Vagina (tissue), 2 donors: ENCODE measurements around the gene CCNG2. TPM values are rescaled to one million over a fixed set of nuclear protein-coding genes. Genes with fewer than 3 reads are reported as not detected.
A peak's percentile ranks its signal among the peaks of the same experiment; 100 is the strongest.

Experiments used
- DNase-seq, 2 donors: peaks; one replicate each; pipeline ENCODE4 v3.0.0-alpha.2; 2017; ENCODE audit errors: extremely low spot score in 2 of 2
- H3K27ac ChIP-seq: fragments of 200-600 bp; sonication (generic); one replicate; pipeline ENCODE4 v1.5.1; 2019
- H3K27me3 ChIP-seq: fragments of 200-600 bp; sonication (generic); one replicate; pipeline ENCODE4 v1.5.1; 2019
- H3K36me3 ChIP-seq, 2 donors: fragments of 200-600 bp; sonication (generic); one replicate each; pipeline ENCODE4 v1.5.1; 2017 to 2019
- H3K4me1 ChIP-seq: fragments of 200-600 bp; sonication (generic); one replicate; pipeline ENCODE4 v1.5.1; 2019
- H3K4me3 ChIP-seq, 2 donors: fragments of 200-600 bp; sonication (generic); 1 replicate in 1 of 2; 2 replicates in 1 of 2; pipeline ENCODE4 v1.5.1; 2016 to 2019
- H3K9me3 ChIP-seq: fragments of 200-600 bp; sonication (generic); one replicate; pipeline ENCODE4 v1.5.1; 2019
- CTCF ChIP-seq, 3 experiments: fragments of 450-650 bp in 2 of 3; fragments of 200-600 bp in 1 of 3; sonication (generic) in 1 of 3; IDR thresholded peaks; one replicate each; pipeline ENCODE4 v1.5.1; 2017 to 2019; ENCODE audit warnings: antibody characterized with exemption in 3 of 3, mild to moderate bottlenecking in 2 of 3, moderate library complexity in 2 of 3
- POLR2A ChIP-seq, 2 donors: fragments of 450-650 bp; IDR thresholded peaks; one replicate each; pipeline ENCODE4 v1.6.1; 2017; ENCODE audit warnings: antibody characterized with exemption in 2 of 2, mild to moderate bottlenecking in 2 of 2, moderate library complexity in 2 of 2
- POLR2AphosphoS5 ChIP-seq, 2 donors: sonication (generic); formaldehyde crosslinking; IDR thresholded peaks; one replicate each; pipeline ENCODE4 v1.9.0; 2017; ENCODE audit warnings: antibody characterized with exemption in 2 of 2, mild to moderate bottlenecking in 2 of 2, low read depth in 1 of 2; ENCODE audit not compliant: insufficient read depth in 1 of 2
- intact Hi-C: fragments of 100-400 bp; cut with DNase I; formaldehyde crosslinking; loops from one replicate; pipeline ENCODE4 v1.15.1; 2023
- total RNA-seq: library from RNA; depleted of rRNA; stranded (reverse); fragments of >200 nt; gene quantifications from one replicate; pipeline ENCODE4 v1.2.3, GENCODE V29; 2016

The CCNG2 gene
- total RNA-seq, 1 donor from 2014 or later = 31.4 TPM

DNA sequence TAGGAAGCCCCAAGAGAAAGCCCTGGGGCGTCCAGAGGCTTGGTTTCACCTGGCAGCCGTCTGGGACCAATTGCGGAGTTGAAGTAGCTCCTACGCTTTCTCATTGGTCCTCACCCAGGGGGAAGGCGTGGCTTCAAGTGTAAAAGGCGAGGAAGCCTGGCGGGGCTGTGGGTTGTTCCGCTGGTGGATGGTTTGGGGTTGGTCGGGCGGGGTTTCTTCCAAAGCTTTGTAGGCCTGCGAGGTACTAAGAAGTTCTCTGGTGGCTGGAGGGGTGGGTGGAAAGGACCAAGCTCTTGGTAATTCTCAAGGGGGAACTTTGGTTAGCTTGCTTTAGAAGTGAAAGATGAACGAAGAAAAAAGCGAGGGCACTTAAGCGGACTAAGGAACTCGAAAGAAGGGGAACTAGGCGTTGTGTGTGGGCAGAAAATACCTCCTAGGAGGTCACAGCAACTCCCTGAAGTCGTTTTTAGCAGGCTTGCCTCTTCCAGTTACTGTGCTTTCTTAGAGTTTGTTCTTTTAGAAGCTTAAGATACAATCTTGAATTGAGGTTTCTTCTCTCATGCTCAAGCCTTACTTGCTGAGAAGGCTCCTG lies 36.6 kb downstream of the CCNG2 start:
- Histone ChIP-seq H3K9me3 (no peaks in the 10 kb centered on the region), H3K27ac (no peak overlapping the region), H3K27me3 (no peaks in the 10 kb centered on the region), H3K4me3 (no peak overlapping the region), H3K36me3 (no peaks in the 10 kb centered on the region), H3K4me1 (no peaks in the 10 kb centered on the region)
- DNase-seq = no peak
- TF ChIP-seq CTCF (IDR thresholded peaks at IDR 0.05) (no peak), POLR2AphosphoS5 (IDR thresholded peaks at IDR 0.05; ENCODE audit: insufficient read depth in 1 of 2, low read depth in 1 of 2) (no peak), POLR2A (IDR thresholded peaks at IDR 0.05) (no peak)
- intact Hi-C loops = no loop called here

- no peaks in the 10 kb centered on the region for H3K27me3 ChIP-seq
- TF ChIP-seq CTCF (IDR thresholded peaks at IDR 0.05) (no peak), POLR2AphosphoS5 (IDR thresholded peaks at IDR 0.05; ENCODE audit: insufficient read depth in 1 of 2, low read depth in 1 of 2) (no peak), POLR2A (IDR thresholded peaks at IDR 0.05) (no peak)
- DNase-seq = no peak
- no peaks in the 10 kb centered on the region for H3K9me3 ChIP-seq
- no peak overlapping the region for H3K4me3 ChIP-seq
- intact Hi-C loops = no loop called here
- H3K4me1 ChIP-seq = no peaks in the 10 kb centered on the region
- H3K27ac ChIP-seq = no peak overlapping the region
- no peaks in the 10 kb centered on the region for H3K36me3 ChIP-seq
These were observed 37.4 kb downstream of the CCNG2 start for GRCh38 chr4:77194366-77194765.

DNA sequence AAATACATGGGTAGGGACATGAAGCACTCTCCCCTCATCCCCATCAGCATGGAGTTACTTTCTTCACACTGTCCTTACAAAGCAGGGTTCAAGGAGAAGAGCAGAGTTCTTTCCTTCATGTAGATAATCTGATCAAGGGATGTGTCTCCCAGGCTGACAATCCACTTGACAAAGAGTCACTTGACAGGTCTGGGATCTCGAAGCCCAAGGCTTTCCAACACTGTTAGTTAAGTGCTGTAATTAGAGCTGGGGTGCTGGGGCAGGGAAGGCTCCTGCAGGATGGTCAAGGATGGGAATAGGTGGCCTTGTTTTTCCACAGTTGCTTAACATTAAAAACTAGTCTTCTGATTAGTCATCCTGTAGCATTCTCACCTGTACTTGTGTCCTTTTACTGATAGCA lies 38.0 kb downstream of the CCNG2 start:
- Histone ChIP-seq H3K36me3 (no peaks in the 10 kb centered on the region), H3K9me3 (no peaks in the 10 kb centered on the region), H3K27me3 (no peaks in the 10 kb centered on the region), H3K27ac (no peak overlapping the region), H3K4me1 (no peaks in the 10 kb centered on the region), H3K4me3 (no peak overlapping the region)
- DNase-seq = no peak
- TF ChIP-seq POLR2A (IDR thresholded peaks at IDR 0.05) = no peak
- no peak for TF ChIP-seq CTCF (IDR thresholded peaks at IDR 0.05)
- no peak for TF ChIP-seq POLR2AphosphoS5 (IDR thresholded peaks at IDR 0.05; ENCODE audit: insufficient read depth in 1 of 2, low read depth in 1 of 2)
- intact Hi-C loops = no loop called here

- no peak overlapping the region for H3K27ac ChIP-seq
- TF ChIP-seq CTCF (IDR thresholded peaks at IDR 0.05) (no peak), POLR2AphosphoS5 (IDR thresholded peaks at IDR 0.05; ENCODE audit: insufficient read depth in 1 of 2, low read depth in 1 of 2) (no peak), POLR2A (IDR thresholded peaks at IDR 0.05) (no peak)
- no peak for DNase-seq
- intact Hi-C loops = no loop called here
- H3K9me3 ChIP-seq = no peaks in the 10 kb centered on the region
- no peak overlapping the region for H3K4me3 ChIP-seq
- H3K4me1 ChIP-seq = no peaks in the 10 kb centered on the region
- no peaks in the 10 kb centered on the region for H3K36me3 ChIP-seq
- H3K27me3 ChIP-seq = no peaks in the 10 kb centered on the region
These were observed 39.9 kb downstream of the CCNG2 start for GRCh38 chr4:77196866-77197265.

DNA sequence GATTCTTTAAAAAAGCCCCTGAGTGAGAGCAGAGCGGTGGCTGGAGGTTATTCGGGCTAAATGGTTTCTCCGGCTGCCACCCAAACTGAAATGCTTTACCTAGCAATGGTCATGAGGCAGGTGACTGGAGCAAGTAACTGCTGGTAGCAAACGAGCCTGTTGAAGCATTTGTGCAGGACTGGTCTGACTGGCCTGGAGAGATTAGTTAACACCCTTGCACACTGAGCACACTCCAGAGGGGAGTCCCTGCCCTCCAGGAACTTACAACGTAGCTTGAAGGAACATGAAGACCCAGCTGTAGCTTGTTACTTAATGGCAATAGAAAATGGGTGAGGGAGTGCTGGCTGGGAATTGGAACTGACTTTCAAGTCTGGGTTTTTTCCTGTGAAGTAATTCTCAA lies 40.4 kb downstream of the CCNG2 start:
- H3K9me3 ChIP-seq = no peaks in the 10 kb centered on the region
- no peaks in the 10 kb centered on the region for H3K27me3 ChIP-seq
- no peak for TF ChIP-seq POLR2A (IDR thresholded peaks at IDR 0.05)
- peak in 1 of 2 donors; percentile 30 for TF ChIP-seq POLR2AphosphoS5 (IDR thresholded peaks at IDR 0.05; ENCODE audit: insufficient read depth in 1 of 2, low read depth in 1 of 2)
- no peak for TF ChIP-seq CTCF (IDR thresholded peaks at IDR 0.05)
- no peaks in the 10 kb centered on the region for H3K36me3 ChIP-seq
- no peak overlapping the region for H3K4me3 ChIP-seq
- intact Hi-C loops = no loop called here
- H3K27ac ChIP-seq = no peak overlapping the region
- no peaks in the 10 kb centered on the region for H3K4me1 ChIP-seq
- no peak for DNase-seq
